IMR-90 (cell line): ENCODE measurements around the gene UBE2QL1.

ENCODE experiments used
- CEBPB ChIP-seq: IDR thresholded peaks from 2 replicates; pipeline ENCODE4 v1.6.1; 2012; ENCODE audit warnings: low read depth, low read length, improper control_type of control experiment
- CTCF ChIP-seq: conservative IDR thresholded peaks from 2 replicates; pipeline ENCODE4 v1.5.1; 2012; ENCODE audit warnings: mild to moderate bottlenecking, low read depth, low read length, improper control_type of control experiment
- MXI1 ChIP-seq: IDR thresholded peaks from 2 replicates; pipeline ENCODE4 v1.6.1; 2012; ENCODE audit warnings: low read depth, mild to moderate bottlenecking, low read length, moderate library complexity, borderline replicate concordance
- NFE2L2 ChIP-seq: fragments of 150-350 bp; IDR thresholded peaks from 2 replicates; pipeline ENCODE4 v1.6.1; 2016; ENCODE audit warnings: low read depth, mild to moderate bottlenecking, low read length
- POLR2A ChIP-seq: IDR thresholded peaks from 2 replicates; pipeline ENCODE4 v1.6.1; 2012; ENCODE audit warnings: mild to moderate bottlenecking, low read depth, low read length
- RAD21 ChIP-seq: IDR thresholded peaks from 2 replicates; pipeline ENCODE4 v1.6.1; 2012; ENCODE audit warnings: low read length, improper control_type of control experiment
- RCOR1 ChIP-seq: IDR thresholded peaks from 2 replicates; pipeline ENCODE4 v1.6.1; 2012; ENCODE audit warnings: mild to moderate bottlenecking, low read length, improper control_type of control experiment; ENCODE audit not compliant: insufficient replicate concordance

DNA sequence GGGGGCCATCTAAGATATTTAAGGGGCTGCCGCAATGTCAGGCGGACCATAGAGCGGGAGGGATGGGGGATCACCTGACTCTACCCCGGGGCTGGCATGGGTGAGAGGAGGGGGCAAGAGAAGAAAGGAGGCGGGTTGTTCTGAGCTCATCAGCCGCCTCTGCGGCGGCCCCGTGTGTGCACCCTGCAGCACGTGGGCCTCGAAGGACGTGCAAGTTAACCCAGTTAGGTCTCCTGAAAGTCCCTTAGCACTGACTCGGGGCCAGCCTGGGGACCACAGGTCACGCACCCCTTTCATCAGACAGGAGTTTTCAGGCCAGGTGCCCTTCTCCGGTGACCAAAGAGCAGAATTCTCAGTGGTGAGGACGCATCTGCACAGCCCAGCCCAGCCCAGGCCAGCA, 58.0 kb downstream of the UBE2QL1 start:
- no peak for TF ChIP-seq CTCF
- no peak for TF ChIP-seq POLR2A
- no peak for TF ChIP-seq MXI1
- no peak for TF ChIP-seq RAD21
- TF ChIP-seq RCOR1, result no peak
- no peak for TF ChIP-seq CEBPB
- TF ChIP-seq NFE2L2, result no peak
